H9 (cell line): ENCODE results near the gene SLC39A8. TPM values are rescaled to one million over a fixed set of nuclear protein-coding genes. Genes with fewer than 3 reads are reported as not detected.

Source experiments
- DNase-seq: peaks from one replicate; pipeline ENCODE4 v3.0.0-alpha.2; 2017
- H2AFZ ChIP-seq: one replicate; pipeline ENCODE4 v1.6.1; 2013; ENCODE audit warnings: mild to moderate bottlenecking, low read length, control low read depth, moderate library complexity
- H2AK5ac ChIP-seq: 2 replicates; pipeline ENCODE4 v1.6.1; 2013; ENCODE audit warnings: low read length, control low read depth, mixed read lengths; ENCODE audit not compliant: insufficient read length
- H2BK120ac ChIP-seq: one replicate; pipeline ENCODE4 v1.6.1; 2013; ENCODE audit warnings: low read depth, mild to moderate bottlenecking, low read length, control low read depth, inconsistent platforms; ENCODE audit not compliant: poor library complexity, severe bottlenecking
- H2BK12ac ChIP-seq: 2 replicates; pipeline ENCODE4 v1.6.1; 2013; ENCODE audit warnings: low read length, control low read depth, mixed read lengths, low read depth; ENCODE audit not compliant: insufficient read length
- H2BK15ac ChIP-seq: 2 replicates; pipeline ENCODE4 v1.6.1; 2013; ENCODE audit warnings: low read depth, low read length, control low read depth
- H2BK20ac ChIP-seq: one replicate; pipeline ENCODE4 v1.6.1; 2013; ENCODE audit warnings: low read depth, mild to moderate bottlenecking, low read length, control low read depth, inconsistent platforms; ENCODE audit not compliant: poor library complexity, severe bottlenecking
- H2BK5ac ChIP-seq: 2 replicates; pipeline ENCODE4 v1.6.1; 2013; ENCODE audit warnings: low read length, control low read depth, mixed read lengths; ENCODE audit not compliant: insufficient read length
- H3K14ac ChIP-seq: 2 replicates; pipeline ENCODE4 v1.6.1; 2013; ENCODE audit warnings: low read length, control low read depth; ENCODE audit not compliant: insufficient read depth
- H3K18ac ChIP-seq: 2 replicates; pipeline ENCODE4 v1.6.1; 2013; ENCODE audit warnings: low read depth, mild to moderate bottlenecking, mixed read lengths, low read length, control low read depth; ENCODE audit not compliant: insufficient read length
- H3K23ac ChIP-seq: 2 replicates; pipeline ENCODE4 v1.6.1; 2013; ENCODE audit warnings: low read length, control low read depth, mixed read lengths, low read depth; ENCODE audit not compliant: insufficient read length
- H3K23me2 ChIP-seq: 2 replicates; pipeline ENCODE4 v1.6.1; 2013; ENCODE audit warnings: low read depth, mild to moderate bottlenecking, mixed read lengths, low read length, control low read depth; ENCODE audit not compliant: insufficient read length, poor library complexity, severe bottlenecking
- H3K27ac ChIP-seq: 2 replicates; pipeline ENCODE4 v1.5.1; 2013; ENCODE audit warnings: low read length, control low read depth, mixed read lengths, low read depth; ENCODE audit not compliant: insufficient read length
- H3K27me3 ChIP-seq: 2 replicates; pipeline ENCODE4 v1.6.1; 2013; ENCODE audit warnings: low read length, control low read depth, inconsistent platforms; ENCODE audit not compliant: insufficient read depth
- H3K4ac ChIP-seq: 2 replicates; pipeline ENCODE4 v1.6.1; 2013; ENCODE audit warnings: low read depth, mild to moderate bottlenecking, control low read depth, inconsistent platforms, low read length, moderate library complexity
- H3K4me1 ChIP-seq: 2 replicates; pipeline ENCODE4 v1.6.1; 2013; ENCODE audit warnings: low read length, control low read depth, inconsistent platforms; ENCODE audit not compliant: insufficient read depth
- H3K4me2 ChIP-seq: 2 replicates; pipeline ENCODE4 v1.6.1; 2013; ENCODE audit warnings: low read length, control low read depth, mixed read lengths; ENCODE audit not compliant: insufficient read length, insufficient read depth
- H3K56ac ChIP-seq: 2 replicates; pipeline ENCODE4 v1.6.1; 2013; ENCODE audit warnings: low read depth, mild to moderate bottlenecking, mixed read lengths, low read length, control low read depth; ENCODE audit not compliant: insufficient read length
- H3K79me1 ChIP-seq: 2 replicates; pipeline ENCODE4 v1.6.1; 2013; ENCODE audit warnings: low read depth, mild to moderate bottlenecking, moderate library complexity, low read length, control low read depth, inconsistent platforms; ENCODE audit not compliant: insufficient read depth, poor library complexity, severe bottlenecking
- H3K79me2 ChIP-seq: 2 replicates; pipeline ENCODE4 v1.6.1; 2013; ENCODE audit warnings: low read length, control low read depth, inconsistent platforms; ENCODE audit not compliant: insufficient read depth
- H3K9ac ChIP-seq: 2 replicates; pipeline ENCODE4 v1.6.1; 2013; ENCODE audit warnings: low read length, control low read depth, mixed read lengths; ENCODE audit not compliant: insufficient read length; ENCODE audit errors: extremely low read depth
- H3K9me3 ChIP-seq: one replicate; pipeline ENCODE4 v1.6.1; 2013; ENCODE audit warnings: low read depth, low read length, inconsistent platforms; ENCODE audit not compliant: control insufficient read depth
- H3T11ph ChIP-seq: one replicate; pipeline ENCODE4 v1.6.1; 2013; ENCODE audit warnings: mild to moderate bottlenecking, low read length, control low read depth, inconsistent platforms
- H4K20me1 ChIP-seq: one replicate; pipeline ENCODE4 v1.6.1; 2013; ENCODE audit not compliant: control insufficient read depth, insufficient read length, insufficient read depth
- H4K5ac ChIP-seq: 2 replicates; pipeline ENCODE4 v1.6.1; 2013; ENCODE audit warnings: low read depth, mild to moderate bottlenecking, mixed read lengths, low read length, control low read depth; ENCODE audit not compliant: insufficient read length
- H4K8ac ChIP-seq: replicated peaks from 2 replicates; pipeline ENCODE4 v1.6.1; 2013; ENCODE audit warnings: low read length, control low read depth, mixed read lengths, low read depth; ENCODE audit not compliant: insufficient read length
- H4K91ac ChIP-seq: 2 replicates; pipeline ENCODE4 v1.6.1; 2013; ENCODE audit warnings: low read depth, mild to moderate bottlenecking, moderate library complexity, mixed read lengths, low read length, control low read depth; ENCODE audit not compliant: insufficient read length
- H3K27ac Mint-ChIP-seq, 3 experiments: 2 replicates in 2 of 3; 3 replicates in 1 of 3; pipeline ENCODE4 v1.8.0; 2020 to 2021; ENCODE audit warnings: mixed read lengths in 3 of 3, mild to moderate bottlenecking in 1 of 3, moderate library complexity in 1 of 3
- H3K27me3 Mint-ChIP-seq: 2 replicates; pipeline ENCODE4 v1.8.0; 2021; ENCODE audit warnings: low read depth, mild to moderate bottlenecking, moderate library complexity, mixed read lengths
- H3K36me3 Mint-ChIP-seq, 3 experiments: 2 replicates in 2 of 3; 3 replicates in 1 of 3; pipeline ENCODE4 v1.8.0; 2020 to 2021; ENCODE audit warnings: low read depth in 3 of 3, mixed read lengths in 3 of 3; ENCODE audit not compliant: insufficient read depth in 1 of 3
- H3K4me1 Mint-ChIP-seq, 2 experiments: 2 replicates each; pipeline ENCODE4 v1.8.0; 2020; ENCODE audit warnings: mixed read lengths in 2 of 2
- H3K4me3 Mint-ChIP-seq, 2 experiments: 2 replicates in 1 of 2; 3 replicates in 1 of 2; pipeline ENCODE4 v1.8.0; 2020 to 2021; ENCODE audit warnings: mild to moderate bottlenecking in 2 of 2, mixed read lengths in 2 of 2, moderate library complexity in 1 of 2
- H3K9me3 Mint-ChIP-seq, 2 experiments: 2 replicates in 1 of 2; 3 replicates in 1 of 2; pipeline ENCODE4 v1.8.0; 2020; ENCODE audit warnings: mild to moderate bottlenecking in 2 of 2, mixed read lengths in 2 of 2, moderate library complexity in 1 of 2
- CTCF ChIP-seq: fragments of 200-600 bp; sonication (generic); conservative IDR thresholded peaks from 3 replicates; pipeline ENCODE4 v1.8.0; 2021; ENCODE audit warnings: antibody characterized with exemption, mild to moderate bottlenecking
- total RNA-seq: library from RNA; stranded (reverse); gene quantifications from 2 replicates; pipeline ENCODE4 v1.2.1, GENCODE V29; 2021

The SLC39A8 gene
- total RNA-seq, 1 experiment from 2014 or later, result 11.0 TPM

GRCh38 chr4:102295153-102295862, 50.0 kb downstream of the SLC39A8 start:
- Mint-ChIP-seq H3K4me3 (no peak overlapping the region), H3K27me3 (no peaks in the 10 kb centered on the region), H3K36me3 (no peaks in the 10 kb centered on the region; a peak in 1 of 7 replicates), H3K27ac (no peak overlapping the region; a peak in 1 of 7 replicates), H3K4me1 (peaks cover 12 to 15% of the 10 kb centered on the region in 2 experiments), H3K9me3 (no peaks in the 10 kb centered on the region)
- Histone ChIP-seq H3K23me2 (no peaks in the 10 kb centered on the region), H3K14ac (no peak overlapping the region), H3K9ac (no peak overlapping the region), H3K79me1 (no peaks in the 10 kb centered on the region), H2BK20ac (no peak overlapping the region), H3K56ac (no peak overlapping the region), H3K27me3 (no peaks in the 10 kb centered on the region), H2AFZ (no peak overlapping the region), H3K4me1 (peaks cover 7% of the 10 kb centered on the region; the same call in 1 of the 2 replicates), H4K8ac (no peak overlapping the region), H3K79me2 (no peaks in the 10 kb centered on the region), H3K23ac (no peak overlapping the region), H3K9me3 (no peaks in the 10 kb centered on the region), H4K91ac (no peak overlapping the region), H2BK15ac (no peak overlapping the region), H3K27ac (no peak overlapping the region), H4K20me1 (no peaks in the 10 kb centered on the region), H3K4me2 (no peak overlapping the region), H4K5ac (no peak overlapping the region), H2AK5ac (no peak overlapping the region), H2BK120ac (no peak overlapping the region), H2BK12ac (no peak overlapping the region), H3K18ac (no peak overlapping the region), H2BK5ac (no peak overlapping the region), H3K4ac (no peak overlapping the region), H3T11ph (no peak overlapping the region)
- no peak for DNase-seq
- TF ChIP-seq CTCF, result no peak
